IMR-90 (cell line): ENCODE data around the gene SLC35B2. TPM values are rescaled to one million over a fixed set of nuclear protein-coding genes. Genes with fewer than 3 reads are reported as not detected.

Experiments used
- ATAC-seq: fragments of 200-7000 bp; cut with Tn5 transposase; 2 replicates; pipeline ENCODE4 v1.9.1; 2020; ENCODE audit warnings: low read depth, mild to moderate bottlenecking, moderate library complexity
- BruUV-seq: library from RNA; stranded (reverse); fragments of 400-500 nt; replicated peaks from 2 replicates; lab custom pipeline; 2021; lab: Mats Ljungman, UMichigan
- CTCF ChIA-PET: fragments of 300-600 bp; formaldehyde crosslinking; extraction: SDS; loops from one replicate; lab custom pipeline; 2021; ENCODE audit warnings: antibody characterized with exemption; lab: Yijun Ruan, JAX
- POLR2A ChIA-PET: fragments of 300-600 bp; sonication (Branson Sonifier 250); formaldehyde crosslinking; loops from one replicate; lab custom pipeline; 2022; ENCODE audit warnings: antibody characterized with exemption; ENCODE audit not compliant: unreplicated experiment; lab: Charles Lee
- DNase-seq: peaks from one replicate; pipeline ENCODE4 v3.0.0; 2013
- H2AFZ ChIP-seq: replicated peaks from 2 replicates; pipeline ENCODE3; 2013; ENCODE audit warnings: low read length, mild to moderate bottlenecking; ENCODE audit not compliant: poor library complexity
- H2AK5ac ChIP-seq: 2 replicates; pipeline ENCODE4 v1.6.1; 2013; ENCODE audit warnings: low read depth, low read length, inconsistent platforms
- H2AK9ac ChIP-seq: replicated peaks from 2 replicates; pipeline ENCODE3; 2013; ENCODE audit warnings: mild to moderate bottlenecking, low read depth, low read length, moderate library complexity; ENCODE audit not compliant: poor library complexity
- H2BK120ac ChIP-seq: 2 replicates; pipeline ENCODE4 v1.6.1; 2013; ENCODE audit warnings: low read depth, low read length, inconsistent platforms
- H2BK15ac ChIP-seq: 3 replicates; pipeline ENCODE4 v1.6.1; 2013; ENCODE audit warnings: low read depth, low read length, inconsistent platforms
- H2BK20ac ChIP-seq: 2 replicates; pipeline ENCODE4 v1.6.1; 2013; ENCODE audit warnings: low read depth, mild to moderate bottlenecking, inconsistent platforms, low read length, moderate library complexity
- H2BK5ac ChIP-seq: 2 replicates; pipeline ENCODE4 v1.6.1; 2013; ENCODE audit warnings: mild to moderate bottlenecking, low read depth, low read length, inconsistent platforms; ENCODE audit not compliant: poor library complexity, severe bottlenecking
- H3K14ac ChIP-seq: replicated peaks from 2 replicates; pipeline ENCODE4 v1.6.1; 2013; ENCODE audit warnings: low read depth, low read length, inconsistent platforms
- H3K18ac ChIP-seq: 2 replicates; pipeline ENCODE4 v1.6.1; 2013; ENCODE audit warnings: low read depth, low read length, control low read depth
- H3K23ac ChIP-seq: 2 replicates; pipeline ENCODE4 v1.6.1; 2013; ENCODE audit warnings: low read depth, low read length, inconsistent platforms
- H3K27ac ChIP-seq: 2 replicates; pipeline ENCODE4 v1.5.1; 2013; ENCODE audit warnings: mild to moderate bottlenecking, control low read depth, low read length; ENCODE audit not compliant: insufficient read depth
- H3K27me3 ChIP-seq: 2 replicates; pipeline ENCODE4 v1.6.1; 2013; ENCODE audit warnings: low read length; ENCODE audit not compliant: control insufficient read depth, insufficient read depth
- H3K36me3 ChIP-seq: 2 replicates; pipeline ENCODE4 v1.6.1; 2013; ENCODE audit warnings: low read length, mixed read lengths; ENCODE audit not compliant: control insufficient read depth, insufficient read depth
- H3K4ac ChIP-seq: 2 replicates; pipeline ENCODE4 v1.6.1; 2013; ENCODE audit warnings: low read depth, low read length, inconsistent platforms
- H3K4me1 ChIP-seq: 2 replicates; pipeline ENCODE4 v1.6.1; 2013; ENCODE audit warnings: low read length, mixed read lengths; ENCODE audit not compliant: control insufficient read depth, insufficient read depth
- H3K4me2 ChIP-seq: 2 replicates; pipeline ENCODE4 v1.6.1; 2013; ENCODE audit warnings: low read depth, mild to moderate bottlenecking, control low read depth, low read length, moderate library complexity
- H3K4me3 ChIP-seq: 2 replicates; pipeline ENCODE4 v1.5.1; 2013; ENCODE audit warnings: low read depth, mild to moderate bottlenecking, control low read depth, low read length, moderate library complexity; ENCODE audit not compliant: insufficient read depth
- H3K56ac ChIP-seq: 2 replicates; pipeline ENCODE4 v1.6.1; 2013; ENCODE audit warnings: low read length, inconsistent platforms; ENCODE audit not compliant: insufficient read depth; ENCODE audit errors: extremely low read depth
- H3K79me1 ChIP-seq, 2 experiments: 2 replicates each; pipeline ENCODE4 v1.6.1; 2013; ENCODE audit warnings: low read length in 2 of 2, inconsistent platforms in 1 of 2, low read depth in 1 of 2
- H3K9ac ChIP-seq: 2 replicates; pipeline ENCODE4 v1.6.1; 2013; ENCODE audit warnings: low read depth, low read length, control low read depth
- H3K9me1 ChIP-seq: 2 replicates; pipeline ENCODE4 v1.6.1; 2013; ENCODE audit warnings: low read length, inconsistent platforms; ENCODE audit not compliant: insufficient read depth
- H3K9me3 ChIP-seq: 2 replicates; pipeline ENCODE4 v1.6.1; 2013; ENCODE audit warnings: low read length; ENCODE audit not compliant: control insufficient read depth, insufficient read depth
- H4K20me1 ChIP-seq: 2 replicates; pipeline ENCODE4 v1.6.1; 2013; ENCODE audit warnings: low read length, inconsistent platforms; ENCODE audit not compliant: insufficient read depth
- H4K5ac ChIP-seq: 2 replicates; pipeline ENCODE4 v1.6.1; 2013; ENCODE audit warnings: mild to moderate bottlenecking, low read depth, low read length, control low read depth
- H4K8ac ChIP-seq, 2 experiments: 2 replicates each; pipeline ENCODE4 v1.6.1; 2013; ENCODE audit warnings: low read depth in 2 of 2, low read length in 2 of 2, control low read depth in 1 of 2, inconsistent platforms in 1 of 2
- H4K91ac ChIP-seq: 2 replicates; pipeline ENCODE4 v1.6.1; 2013; ENCODE audit warnings: low read depth, low read length, inconsistent platforms; ENCODE audit not compliant: insufficient read depth
- BHLHE40 ChIP-seq: fragments of 150-350 bp; IDR thresholded peaks from 2 replicates; pipeline ENCODE4 v1.6.1; 2016; ENCODE audit warnings: mild to moderate bottlenecking, low read depth, low read length
- CEBPB ChIP-seq: IDR thresholded peaks from 2 replicates; pipeline ENCODE4 v1.6.1; 2012; ENCODE audit warnings: low read depth, low read length, improper control_type of control experiment
- CHD1 ChIP-seq: IDR thresholded peaks from 2 replicates; pipeline ENCODE4 v1.6.1; 2012; ENCODE audit warnings: low read depth, low read length, improper control_type of control experiment
- CTCF ChIP-seq: conservative IDR thresholded peaks from 2 replicates; pipeline ENCODE4 v1.5.1; 2012; ENCODE audit warnings: mild to moderate bottlenecking, low read depth, low read length, improper control_type of control experiment
- ELK1 ChIP-seq: fragments of 150-350 bp; IDR thresholded peaks from 2 replicates; pipeline ENCODE4 v1.6.1; 2016; ENCODE audit warnings: low read depth, mild to moderate bottlenecking, low read length, moderate library complexity, borderline replicate concordance
- FOS ChIP-seq: fragments of 150-350 bp; IDR thresholded peaks from 2 replicates; pipeline ENCODE4 v1.6.1; 2016; ENCODE audit warnings: low read depth, low read length
- MAFK ChIP-seq: IDR thresholded peaks from 2 replicates; pipeline ENCODE4 v1.6.1; 2012; ENCODE audit warnings: low read depth, low read length, improper control_type of control experiment
- MAZ ChIP-seq: IDR thresholded peaks from 2 replicates; pipeline ENCODE4 v1.6.1; 2012; ENCODE audit warnings: low read depth, mild to moderate bottlenecking, low read length, improper control_type of control experiment, moderate library complexity, borderline replicate concordance
- MXI1 ChIP-seq: IDR thresholded peaks from 2 replicates; pipeline ENCODE4 v1.6.1; 2012; ENCODE audit warnings: low read depth, mild to moderate bottlenecking, low read length, moderate library complexity, borderline replicate concordance
- NFE2L2 ChIP-seq: fragments of 150-350 bp; IDR thresholded peaks from 2 replicates; pipeline ENCODE4 v1.6.1; 2016; ENCODE audit warnings: low read depth, mild to moderate bottlenecking, low read length
- POLR2A ChIP-seq: IDR thresholded peaks from 2 replicates; pipeline ENCODE4 v1.6.1; 2012; ENCODE audit warnings: mild to moderate bottlenecking, low read depth, low read length
- RAD21 ChIP-seq: IDR thresholded peaks from 2 replicates; pipeline ENCODE4 v1.6.1; 2012; ENCODE audit warnings: low read length, improper control_type of control experiment
- RCOR1 ChIP-seq: IDR thresholded peaks from 2 replicates; pipeline ENCODE4 v1.6.1; 2012; ENCODE audit warnings: mild to moderate bottlenecking, low read length, improper control_type of control experiment; ENCODE audit not compliant: insufficient replicate concordance
- RFX5 ChIP-seq: IDR thresholded peaks from 2 replicates; pipeline ENCODE4 v1.8.0; 2012; ENCODE audit warnings: low read depth, mild to moderate bottlenecking, low read length, moderate library complexity
- SMC3 ChIP-seq: fragments of 150-350 bp; IDR thresholded peaks from 2 replicates; pipeline ENCODE4 v1.6.1; 2016; ENCODE audit warnings: low read depth, mild to moderate bottlenecking, antibody characterized with exemption, low read length, moderate library complexity
- USF2 ChIP-seq: fragments of 150-350 bp; IDR thresholded peaks from 2 replicates; pipeline ENCODE4 v1.6.1; 2017; ENCODE audit warnings: mild to moderate bottlenecking, antibody characterized with exemption, low read length, low read depth
- WGBS, 2 experiments: methylation state at CpG; one replicate each; pipeline versions ENCODE4 v1.1.5 to v1.1.7; 2013; ENCODE audit warnings: missing lambda C conversion rate in 2 of 2; ENCODE audit not compliant: insufficient read length in 1 of 2; ENCODE audit errors: extremely low coverage in 2 of 2; 5-methylcytosine and 5-hydroxymethylcytosine counted together
- dilution Hi-C: fragments of 300-500 bp; cut with HindIII; formaldehyde crosslinking; loops from one replicate; pipeline ENCODE4 v1.14.3; 2018; ENCODE audit warnings: low sequenced_read_pairs; ENCODE audit not compliant: unreplicated experiment
- in situ Hi-C: fragments of 300-500 bp; cut with MboI; formaldehyde crosslinking; loops from 3 replicates; pipeline ENCODE4 v1.14.3; 2019; ENCODE audit warnings: low sequenced_read_pairs, inconsistent platforms, mixed read lengths
- intact Hi-C: fragments of 100-400 bp; cut with micrococcal nuclease; formaldehyde crosslinking; loops from 2 replicates; pipeline ENCODE4 v1.10.0; 2022
- polyA plus RNA-seq, 3 experiments: library from polyadenylated mRNA; depleted of rRNA; stranded (reverse); fragments of >200 nt; gene quantifications; 2 replicates each; pipeline ENCODE4 v1.2.3, GENCODE V29; 2012; ENCODE audit warnings: low replicate concordance in 1 of 3
- total RNA-seq: library from RNA; depleted of rRNA; stranded (reverse); fragments of >200 nt; gene quantifications from 2 replicates; pipeline ENCODE4 v1.2.3, GENCODE V29; 2012

SLC35B2 gene
- total and polyA plus RNA-seq, 2 of the 4 experiments (the other 2 are of a cell fraction) = 51.4 to 89.9 TPM

GRCh38 chr6:44207966-44208365 is 49.4 kb downstream of the SLC35B2 start:
- Histone ChIP-seq H3K27me3 (peaks cover 16% of the 10 kb centered on the region), H3K9me1 (no peaks in the 10 kb centered on the region)
- no CpG with 5 or more reads among the region's 6 CpGs for WGBS, 2 experiments

More at GRCh38 chr6:44207966-44208365, 49.4 kb downstream of the SLC35B2 start:
- no peaks in the 10 kb centered on the region for H3K79me1 ChIP-seq
- intact Hi-C loops (loop anchor here (2.0 kb wide), 1 partner anchor 17 kb away; no protein-coding TSS in a partner anchor), dilution Hi-C loops (no loop called here), in situ Hi-C loops (no loop called here)
- no peak overlapping the region for H2BK15ac ChIP-seq
- no peak overlapping the region for H3K23ac ChIP-seq
- no peak overlapping the region for H3K4me2 ChIP-seq
- no peak overlapping the region for H4K8ac ChIP-seq
- H3K4me3 ChIP-seq = no peak overlapping the region
- H3K14ac ChIP-seq = no peak overlapping the region
- no peak for ATAC-seq
- no peaks in the 10 kb centered on the region for H3K36me3 ChIP-seq
- DNase-seq = no peak
- BruUV-seq = no TSS peak
- H2AK5ac ChIP-seq = no peak overlapping the region
- H3K4ac ChIP-seq = no peak overlapping the region
- no peak overlapping the region for H3K18ac ChIP-seq
- H4K5ac ChIP-seq = no peak overlapping the region
- no peaks in the 10 kb centered on the region for H3K4me1 ChIP-seq
- H4K91ac ChIP-seq = no peak overlapping the region
- no peak overlapping the region for H2BK5ac ChIP-seq
- no peak overlapping the region for H2BK120ac ChIP-seq
- no peak overlapping the region for H2BK20ac ChIP-seq
- no peaks in the 10 kb centered on the region for H3K9me3 ChIP-seq
- H3K9ac ChIP-seq = no peak overlapping the region
- no peak overlapping the region for H2AFZ ChIP-seq
- TF ChIP-seq RFX5 (no peak), POLR2A (no peak), MAZ (no peak), CHD1 (no peak), SMC3 (no peak), MXI1 (no peak), CTCF (no peak), CEBPB (no peak), RCOR1 (no peak), RAD21 (no peak), BHLHE40 (no peak), USF2 (no peak), NFE2L2 (no peak), FOS (no peak), MAFK (no peak), ELK1 (no peak)
- H2AK9ac ChIP-seq = no peak overlapping the region
- H3K27ac ChIP-seq = no peak overlapping the region
- ChIA-PET POLR2A (no interaction called here), CTCF (interaction anchor here (0.8 kb wide), 1 partner anchor 60 kb away, joined by 3 read pairs; no protein-coding TSS in a partner anchor)
- no peaks in the 10 kb centered on the region for H4K20me1 ChIP-seq
- no peak overlapping the region for H3K56ac ChIP-seq
